IMR-90 (cell line): ENCODE measurements around the gene MECR. TPM values are rescaled to one million over a fixed set of nuclear protein-coding genes. Genes with fewer than 3 reads are reported as not detected.

Experiments used
- ATAC-seq: fragments of 200-7000 bp; cut with Tn5 transposase; 2 replicates; pipeline ENCODE4 v1.9.1; 2020; ENCODE audit warnings: low read depth, mild to moderate bottlenecking, moderate library complexity
- BruUV-seq: library from RNA; stranded (reverse); fragments of 400-500 nt; replicated peaks from 2 replicates; lab custom pipeline; 2021; lab: Mats Ljungman, UMichigan
- CTCF ChIA-PET: fragments of 300-600 bp; formaldehyde crosslinking; extraction: SDS; loops from one replicate; lab custom pipeline; 2021; ENCODE audit warnings: antibody characterized with exemption; lab: Yijun Ruan, JAX
- POLR2A ChIA-PET: fragments of 300-600 bp; sonication (Branson Sonifier 250); formaldehyde crosslinking; loops from one replicate; lab custom pipeline; 2022; ENCODE audit warnings: antibody characterized with exemption; ENCODE audit not compliant: unreplicated experiment; lab: Charles Lee
- DNase-seq: peaks from one replicate; pipeline ENCODE4 v3.0.0; 2013
- H2AFZ ChIP-seq: replicated peaks from 2 replicates; pipeline ENCODE3; 2013; ENCODE audit warnings: low read length, mild to moderate bottlenecking; ENCODE audit not compliant: poor library complexity
- H2AK5ac ChIP-seq: 2 replicates; pipeline ENCODE4 v1.6.1; 2013; ENCODE audit warnings: low read depth, low read length, inconsistent platforms
- H2AK9ac ChIP-seq: replicated peaks from 2 replicates; pipeline ENCODE3; 2013; ENCODE audit warnings: mild to moderate bottlenecking, low read depth, low read length, moderate library complexity; ENCODE audit not compliant: poor library complexity
- H2BK120ac ChIP-seq: 2 replicates; pipeline ENCODE4 v1.6.1; 2013; ENCODE audit warnings: low read depth, low read length, inconsistent platforms
- H2BK15ac ChIP-seq: 3 replicates; pipeline ENCODE4 v1.6.1; 2013; ENCODE audit warnings: low read depth, low read length, inconsistent platforms
- H2BK20ac ChIP-seq: 2 replicates; pipeline ENCODE4 v1.6.1; 2013; ENCODE audit warnings: low read depth, mild to moderate bottlenecking, inconsistent platforms, low read length, moderate library complexity
- H2BK5ac ChIP-seq: 2 replicates; pipeline ENCODE4 v1.6.1; 2013; ENCODE audit warnings: mild to moderate bottlenecking, low read depth, low read length, inconsistent platforms; ENCODE audit not compliant: poor library complexity, severe bottlenecking
- H3K14ac ChIP-seq: replicated peaks from 2 replicates; pipeline ENCODE4 v1.6.1; 2013; ENCODE audit warnings: low read depth, low read length, inconsistent platforms
- H3K18ac ChIP-seq: 2 replicates; pipeline ENCODE4 v1.6.1; 2013; ENCODE audit warnings: low read depth, low read length, control low read depth
- H3K23ac ChIP-seq: 2 replicates; pipeline ENCODE4 v1.6.1; 2013; ENCODE audit warnings: low read depth, low read length, inconsistent platforms
- H3K27ac ChIP-seq: 2 replicates; pipeline ENCODE4 v1.5.1; 2013; ENCODE audit warnings: mild to moderate bottlenecking, control low read depth, low read length; ENCODE audit not compliant: insufficient read depth
- H3K27me3 ChIP-seq: 2 replicates; pipeline ENCODE4 v1.6.1; 2013; ENCODE audit warnings: low read length; ENCODE audit not compliant: control insufficient read depth, insufficient read depth
- H3K36me3 ChIP-seq: 2 replicates; pipeline ENCODE4 v1.6.1; 2013; ENCODE audit warnings: low read length, mixed read lengths; ENCODE audit not compliant: control insufficient read depth, insufficient read depth
- H3K4ac ChIP-seq: 2 replicates; pipeline ENCODE4 v1.6.1; 2013; ENCODE audit warnings: low read depth, low read length, inconsistent platforms
- H3K4me1 ChIP-seq: 2 replicates; pipeline ENCODE4 v1.6.1; 2013; ENCODE audit warnings: low read length, mixed read lengths; ENCODE audit not compliant: control insufficient read depth, insufficient read depth
- H3K4me2 ChIP-seq: 2 replicates; pipeline ENCODE4 v1.6.1; 2013; ENCODE audit warnings: low read depth, mild to moderate bottlenecking, control low read depth, low read length, moderate library complexity
- H3K4me3 ChIP-seq: 2 replicates; pipeline ENCODE4 v1.5.1; 2013; ENCODE audit warnings: low read depth, mild to moderate bottlenecking, control low read depth, low read length, moderate library complexity; ENCODE audit not compliant: insufficient read depth
- H3K56ac ChIP-seq: 2 replicates; pipeline ENCODE4 v1.6.1; 2013; ENCODE audit warnings: low read length, inconsistent platforms; ENCODE audit not compliant: insufficient read depth; ENCODE audit errors: extremely low read depth
- H3K79me1 ChIP-seq, 2 experiments: 2 replicates each; pipeline ENCODE4 v1.6.1; 2013; ENCODE audit warnings: low read length in 2 of 2, inconsistent platforms in 1 of 2, low read depth in 1 of 2
- H3K9ac ChIP-seq: 2 replicates; pipeline ENCODE4 v1.6.1; 2013; ENCODE audit warnings: low read depth, low read length, control low read depth
- H3K9me1 ChIP-seq: 2 replicates; pipeline ENCODE4 v1.6.1; 2013; ENCODE audit warnings: low read length, inconsistent platforms; ENCODE audit not compliant: insufficient read depth
- H3K9me3 ChIP-seq: 2 replicates; pipeline ENCODE4 v1.6.1; 2013; ENCODE audit warnings: low read length; ENCODE audit not compliant: control insufficient read depth, insufficient read depth
- H4K20me1 ChIP-seq: 2 replicates; pipeline ENCODE4 v1.6.1; 2013; ENCODE audit warnings: low read length, inconsistent platforms; ENCODE audit not compliant: insufficient read depth
- H4K5ac ChIP-seq: 2 replicates; pipeline ENCODE4 v1.6.1; 2013; ENCODE audit warnings: mild to moderate bottlenecking, low read depth, low read length, control low read depth
- H4K8ac ChIP-seq, 2 experiments: 2 replicates each; pipeline ENCODE4 v1.6.1; 2013; ENCODE audit warnings: low read depth in 2 of 2, low read length in 2 of 2, control low read depth in 1 of 2, inconsistent platforms in 1 of 2
- H4K91ac ChIP-seq: 2 replicates; pipeline ENCODE4 v1.6.1; 2013; ENCODE audit warnings: low read depth, low read length, inconsistent platforms; ENCODE audit not compliant: insufficient read depth
- BHLHE40 ChIP-seq: fragments of 150-350 bp; IDR thresholded peaks from 2 replicates; pipeline ENCODE4 v1.6.1; 2016; ENCODE audit warnings: mild to moderate bottlenecking, low read depth, low read length
- CEBPB ChIP-seq: IDR thresholded peaks from 2 replicates; pipeline ENCODE4 v1.6.1; 2012; ENCODE audit warnings: low read depth, low read length, improper control_type of control experiment
- CHD1 ChIP-seq: IDR thresholded peaks from 2 replicates; pipeline ENCODE4 v1.6.1; 2012; ENCODE audit warnings: low read depth, low read length, improper control_type of control experiment
- CTCF ChIP-seq: conservative IDR thresholded peaks from 2 replicates; pipeline ENCODE4 v1.5.1; 2012; ENCODE audit warnings: mild to moderate bottlenecking, low read depth, low read length, improper control_type of control experiment
- ELK1 ChIP-seq: fragments of 150-350 bp; IDR thresholded peaks from 2 replicates; pipeline ENCODE4 v1.6.1; 2016; ENCODE audit warnings: low read depth, mild to moderate bottlenecking, low read length, moderate library complexity, borderline replicate concordance
- FOS ChIP-seq: fragments of 150-350 bp; IDR thresholded peaks from 2 replicates; pipeline ENCODE4 v1.6.1; 2016; ENCODE audit warnings: low read depth, low read length
- MAFK ChIP-seq: IDR thresholded peaks from 2 replicates; pipeline ENCODE4 v1.6.1; 2012; ENCODE audit warnings: low read depth, low read length, improper control_type of control experiment
- MAZ ChIP-seq: IDR thresholded peaks from 2 replicates; pipeline ENCODE4 v1.6.1; 2012; ENCODE audit warnings: low read depth, mild to moderate bottlenecking, low read length, improper control_type of control experiment, moderate library complexity, borderline replicate concordance
- MXI1 ChIP-seq: IDR thresholded peaks from 2 replicates; pipeline ENCODE4 v1.6.1; 2012; ENCODE audit warnings: low read depth, mild to moderate bottlenecking, low read length, moderate library complexity, borderline replicate concordance
- NFE2L2 ChIP-seq: fragments of 150-350 bp; IDR thresholded peaks from 2 replicates; pipeline ENCODE4 v1.6.1; 2016; ENCODE audit warnings: low read depth, mild to moderate bottlenecking, low read length
- POLR2A ChIP-seq: IDR thresholded peaks from 2 replicates; pipeline ENCODE4 v1.6.1; 2012; ENCODE audit warnings: mild to moderate bottlenecking, low read depth, low read length
- RAD21 ChIP-seq: IDR thresholded peaks from 2 replicates; pipeline ENCODE4 v1.6.1; 2012; ENCODE audit warnings: low read length, improper control_type of control experiment
- RCOR1 ChIP-seq: IDR thresholded peaks from 2 replicates; pipeline ENCODE4 v1.6.1; 2012; ENCODE audit warnings: mild to moderate bottlenecking, low read length, improper control_type of control experiment; ENCODE audit not compliant: insufficient replicate concordance
- RFX5 ChIP-seq: IDR thresholded peaks from 2 replicates; pipeline ENCODE4 v1.8.0; 2012; ENCODE audit warnings: low read depth, mild to moderate bottlenecking, low read length, moderate library complexity
- SMC3 ChIP-seq: fragments of 150-350 bp; IDR thresholded peaks from 2 replicates; pipeline ENCODE4 v1.6.1; 2016; ENCODE audit warnings: low read depth, mild to moderate bottlenecking, antibody characterized with exemption, low read length, moderate library complexity
- USF2 ChIP-seq: fragments of 150-350 bp; IDR thresholded peaks from 2 replicates; pipeline ENCODE4 v1.6.1; 2017; ENCODE audit warnings: mild to moderate bottlenecking, antibody characterized with exemption, low read length, low read depth
- WGBS, 2 experiments: methylation state at CpG; one replicate each; pipeline versions ENCODE4 v1.1.5 to v1.1.7; 2013; ENCODE audit warnings: missing lambda C conversion rate in 2 of 2; ENCODE audit not compliant: insufficient read length in 1 of 2; ENCODE audit errors: extremely low coverage in 2 of 2; 5-methylcytosine and 5-hydroxymethylcytosine counted together
- dilution Hi-C: fragments of 300-500 bp; cut with HindIII; formaldehyde crosslinking; loops from one replicate; pipeline ENCODE4 v1.14.3; 2018; ENCODE audit warnings: low sequenced_read_pairs; ENCODE audit not compliant: unreplicated experiment
- in situ Hi-C: fragments of 300-500 bp; cut with MboI; formaldehyde crosslinking; loops from 3 replicates; pipeline ENCODE4 v1.14.3; 2019; ENCODE audit warnings: low sequenced_read_pairs, inconsistent platforms, mixed read lengths
- intact Hi-C: fragments of 100-400 bp; cut with micrococcal nuclease; formaldehyde crosslinking; loops from 2 replicates; pipeline ENCODE4 v1.10.0; 2022
- polyA plus RNA-seq, 3 experiments: library from polyadenylated mRNA; depleted of rRNA; stranded (reverse); fragments of >200 nt; gene quantifications; 2 replicates each; pipeline ENCODE4 v1.2.3, GENCODE V29; 2012; ENCODE audit warnings: low replicate concordance in 1 of 3
- total RNA-seq: library from RNA; depleted of rRNA; stranded (reverse); fragments of >200 nt; gene quantifications from 2 replicates; pipeline ENCODE4 v1.2.3, GENCODE V29; 2012

The MECR gene
- total and polyA plus RNA-seq, 2 of the 4 experiments (the other 2 are of a cell fraction), result 20.3 to 24.8 TPM

- no peak overlapping the region for H4K8ac ChIP-seq
- no peaks in the 10 kb centered on the region for H3K9me3 ChIP-seq
- no TSS peak for BruUV-seq
- H2AK9ac ChIP-seq, result no peak overlapping the region
- no peak overlapping the region for H3K4me2 ChIP-seq
- H3K23ac ChIP-seq, result no peak overlapping the region
- H3K79me1 ChIP-seq, result no peaks in the 10 kb centered on the region; a peak in 1 of 4 replicates
- no peak overlapping the region for H3K4me3 ChIP-seq
- intact Hi-C loops (no loop called here), dilution Hi-C loops (no loop called here), in situ Hi-C loops (no loop called here)
- H4K20me1 ChIP-seq, result no peaks in the 10 kb centered on the region; the same call in 1 of the 2 replicates
- no peak overlapping the region for H4K91ac ChIP-seq
- H3K18ac ChIP-seq, result no peak overlapping the region
- 0 out of 2 replicates have a peak overlapping the region, but pooled peaks have one; percentile 16 for H3K4ac ChIP-seq
- CTCF ChIA-PET, result no interaction called here
- no peak overlapping the region for H3K27ac ChIP-seq
- H3K36me3 ChIP-seq, result no peaks in the 10 kb centered on the region
- H2BK120ac ChIP-seq, result no peak overlapping the region
- 50% methylated on average over 2 of the region's 5 CpGs; no CpG with 5 or more reads in 1 of the 2 experiments for WGBS, 2 experiments
- POLR2A ChIA-PET, result no interaction called here
- 0 out of 2 replicates have a peak overlapping the region, but pooled peaks have one; percentile 20 for H2BK20ac ChIP-seq
- DNase-seq (no peak), ATAC-seq (no peak)
- H2BK5ac ChIP-seq, result no peak overlapping the region
- H3K56ac ChIP-seq, result no peak overlapping the region
- no peak for TF ChIP-seq BHLHE40
- TF ChIP-seq RAD21, result no peak
- TF ChIP-seq SMC3, result no peak
- TF ChIP-seq NFE2L2, result no peak
- no peak for TF ChIP-seq POLR2A
- no peak for TF ChIP-seq RCOR1
- no peak for TF ChIP-seq MXI1
- no peak for TF ChIP-seq USF2
- no peak for TF ChIP-seq MAFK
- no peak for TF ChIP-seq CHD1
- TF ChIP-seq ELK1, result no peak
- TF ChIP-seq CEBPB, result no peak
- TF ChIP-seq CTCF, result no peak
- no peak for TF ChIP-seq RFX5
- TF ChIP-seq MAZ, result no peak
- TF ChIP-seq FOS, result no peak
- no peak overlapping the region; the same call in 1 of the 2 replicates for H3K14ac ChIP-seq
- no peak overlapping the region for H4K5ac ChIP-seq
- H2AK5ac ChIP-seq, result peak overlapping the region; percentile 70; the same call in 1 of the 2 replicates
- H3K27me3 ChIP-seq, result no peaks in the 10 kb centered on the region
- peak overlapping the region; percentile 78 for H2AFZ ChIP-seq
- no peak overlapping the region for H3K9ac ChIP-seq
- no peak overlapping the region for H2BK15ac ChIP-seq
- peaks cover 8% of the 10 kb centered on the region; the same call in 1 of the 2 replicates for H3K4me1 ChIP-seq
- peaks cover 8% of the 10 kb centered on the region; the same call in 1 of the 2 replicates for H3K9me1 ChIP-seq
These were observed 25.7 kb upstream of the MECR start for GRCh38 chr1:29256394-29256793.
